ENCODE measurements around the gene CCDC136.

The CCDC136 gene

DNA sequence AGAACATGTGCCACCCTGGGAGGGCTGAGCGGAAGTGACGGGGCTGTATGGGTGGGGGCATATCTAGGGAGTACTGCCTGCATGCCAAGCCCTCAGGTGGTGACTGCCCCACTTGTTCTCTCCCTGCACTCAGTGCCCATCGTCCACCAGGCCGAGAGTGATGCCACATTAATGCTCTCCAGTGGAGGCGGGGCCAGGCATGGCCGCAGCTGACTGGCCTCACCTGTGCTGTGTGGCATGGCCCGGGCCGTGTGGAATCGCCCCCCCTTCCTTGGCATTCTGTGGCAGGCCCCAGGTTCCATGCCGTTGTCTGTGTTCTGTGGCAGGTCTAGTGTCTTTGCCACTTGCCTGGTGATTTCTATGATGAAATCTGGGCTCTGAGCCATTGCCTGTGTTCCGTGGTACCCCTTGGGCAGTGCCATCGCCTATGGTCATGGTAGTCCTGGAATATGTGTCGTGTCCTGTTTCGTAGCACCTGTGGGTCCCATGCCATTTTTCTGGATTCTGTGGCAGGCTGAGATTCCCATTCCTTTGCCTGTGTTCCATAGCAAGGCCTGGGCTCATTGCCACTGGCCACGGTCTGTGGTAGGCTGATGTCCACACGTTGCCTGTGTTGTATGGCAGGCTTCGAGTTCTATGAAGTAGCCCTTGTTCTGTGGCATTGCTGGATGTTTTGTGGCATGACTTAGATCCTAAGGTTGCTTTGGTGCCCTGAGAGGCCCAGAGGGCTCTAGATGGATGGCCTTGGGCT is 47.4 kb downstream of the CCDC136 start:
- H3K36me3 ChIP-seq (ENCODE audit: control insufficient read depth in 2 of 2, insufficient read depth in 2 of 2, low read length in 2 of 2), result peaks cover 0 to 3% of the 10 kb centered on the region in 2 donors
- H3K9me3 ChIP-seq (ENCODE audit: control insufficient read depth in 2 of 2, low read length in 2 of 2), result no peaks in the 10 kb centered on the region
- no peak overlapping the region for H3K27ac ChIP-seq (ENCODE audit: low read depth in 2 of 2, low read length in 2 of 2)
- H3K4me1 ChIP-seq (ENCODE audit: control insufficient read depth in 2 of 2, insufficient read depth in 2 of 2, low read length in 2 of 2), result peaks cover 3 to 4% of the 10 kb centered on the region in 2 donors
- H3K4me3 ChIP-seq (ENCODE audit: low read length in 2 of 2), result no peak overlapping the region
- H3K9ac ChIP-seq (ENCODE audit: low read depth in 1 of 2, low read length in 2 of 2), result no peak overlapping the region
- H3K27me3 ChIP-seq (ENCODE audit: control insufficient read depth in 2 of 2, insufficient read depth in 2 of 2, low read length in 2 of 2), result no peaks in the 10 kb centered on the region

DNA sequence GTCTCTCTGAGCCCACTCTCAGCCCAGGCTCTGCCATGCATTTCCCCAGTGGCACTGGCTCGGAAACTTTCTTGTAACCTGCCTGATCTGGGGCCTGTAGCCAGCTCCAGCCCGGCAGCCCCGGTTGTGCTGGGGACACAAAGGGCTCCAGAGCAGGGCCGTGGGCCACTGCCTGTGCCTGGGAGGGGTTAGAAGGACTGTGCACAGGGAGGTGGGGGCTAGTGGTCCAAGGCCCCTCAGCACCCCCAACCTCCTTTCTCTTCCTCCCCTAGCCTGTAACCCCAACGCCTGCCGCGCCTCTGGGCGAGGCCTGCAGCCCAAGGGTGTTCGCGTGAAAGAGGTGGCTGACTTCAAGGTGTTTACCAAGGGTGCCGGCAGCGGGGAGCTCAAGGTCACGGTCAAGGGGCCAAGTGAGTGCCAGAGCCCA is 48.0 kb downstream of the CCDC136 start:
- Histone ChIP-seq H3K9me3 (ENCODE audit: control insufficient read depth in 2 of 2, low read length in 2 of 2) (no peaks in the 10 kb centered on the region), H3K27me3 (ENCODE audit: control insufficient read depth in 2 of 2, insufficient read depth in 2 of 2, low read length in 2 of 2) (no peaks in the 10 kb centered on the region), H3K4me3 (ENCODE audit: low read length in 2 of 2) (no peak overlapping the region), H3K9ac (ENCODE audit: low read depth in 1 of 2, low read length in 2 of 2) (peak overlapping the region in 1 of 2 donors; percentile 12), H3K4me1 (ENCODE audit: control insufficient read depth in 2 of 2, insufficient read depth in 2 of 2, low read length in 2 of 2) (peaks cover 3 to 4% of the 10 kb centered on the region in 2 donors), H3K27ac (ENCODE audit: low read depth in 2 of 2, low read length in 2 of 2) (no peak overlapping the region), H3K36me3 (ENCODE audit: control insufficient read depth in 2 of 2, insufficient read depth in 2 of 2, low read length in 2 of 2) (peaks cover 0 to 3% of the 10 kb centered on the region in 2 donors)

DNA sequence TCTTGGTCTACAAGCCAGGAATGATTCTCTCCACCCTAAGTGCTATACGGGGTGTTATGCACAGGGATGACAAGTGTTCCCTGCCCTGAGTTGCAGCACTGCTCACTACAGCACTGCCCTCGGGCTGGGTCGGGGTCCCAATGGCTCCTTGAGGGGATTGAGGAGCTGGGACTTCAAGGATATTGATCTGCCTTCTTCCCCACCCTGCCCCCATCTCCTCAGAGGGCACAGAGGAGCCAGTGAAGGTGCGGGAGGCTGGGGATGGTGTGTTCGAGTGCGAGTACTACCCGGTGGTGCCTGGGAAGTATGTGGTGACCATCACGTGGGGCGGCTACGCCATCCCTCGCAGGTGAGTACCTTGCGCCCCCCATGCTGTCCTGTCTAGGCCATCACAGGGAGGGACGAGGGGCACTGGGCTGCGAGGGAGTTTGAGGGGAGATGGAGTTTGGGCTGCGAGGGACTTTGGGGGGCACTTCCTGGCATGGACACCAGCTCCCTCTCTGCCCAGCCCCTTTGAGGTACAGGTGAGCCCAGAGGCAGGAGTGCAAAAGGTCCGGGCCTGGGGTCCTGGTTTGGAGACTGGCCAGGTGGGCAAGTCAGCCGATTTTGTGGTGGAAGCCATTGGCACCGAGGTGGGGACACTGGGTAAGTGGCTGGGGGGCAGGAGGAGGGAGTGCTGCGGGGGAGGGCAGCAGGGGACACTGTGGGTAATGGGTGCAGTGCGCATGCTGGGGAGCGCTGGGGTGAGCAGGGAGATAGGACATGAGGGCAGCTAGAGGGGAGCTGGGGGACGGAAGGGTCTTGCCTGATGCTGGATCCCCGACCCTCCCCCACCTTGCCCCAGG is 48.8 kb downstream of the CCDC136 start:
- H3K9me3 ChIP-seq (ENCODE audit: control insufficient read depth in 2 of 2, low read length in 2 of 2), result no peaks in the 10 kb centered on the region
- H3K36me3 ChIP-seq (ENCODE audit: control insufficient read depth in 2 of 2, insufficient read depth in 2 of 2, low read length in 2 of 2), result peaks cover 0 to 3% of the 10 kb centered on the region in 2 donors
- H3K4me3 ChIP-seq (ENCODE audit: low read length in 2 of 2), result no peak overlapping the region
- no peak overlapping the region for H3K27ac ChIP-seq (ENCODE audit: low read depth in 2 of 2, low read length in 2 of 2)
- peaks cover 3 to 4% of the 10 kb centered on the region in 2 donors for H3K4me1 ChIP-seq (ENCODE audit: control insufficient read depth in 2 of 2, insufficient read depth in 2 of 2, low read length in 2 of 2)
- no peaks in the 10 kb centered on the region for H3K27me3 ChIP-seq (ENCODE audit: control insufficient read depth in 2 of 2, insufficient read depth in 2 of 2, low read length in 2 of 2)
- H3K9ac ChIP-seq (ENCODE audit: low read depth in 1 of 2, low read length in 2 of 2), result peak overlapping the region in 1 of 2 donors; percentile 12

DNA sequence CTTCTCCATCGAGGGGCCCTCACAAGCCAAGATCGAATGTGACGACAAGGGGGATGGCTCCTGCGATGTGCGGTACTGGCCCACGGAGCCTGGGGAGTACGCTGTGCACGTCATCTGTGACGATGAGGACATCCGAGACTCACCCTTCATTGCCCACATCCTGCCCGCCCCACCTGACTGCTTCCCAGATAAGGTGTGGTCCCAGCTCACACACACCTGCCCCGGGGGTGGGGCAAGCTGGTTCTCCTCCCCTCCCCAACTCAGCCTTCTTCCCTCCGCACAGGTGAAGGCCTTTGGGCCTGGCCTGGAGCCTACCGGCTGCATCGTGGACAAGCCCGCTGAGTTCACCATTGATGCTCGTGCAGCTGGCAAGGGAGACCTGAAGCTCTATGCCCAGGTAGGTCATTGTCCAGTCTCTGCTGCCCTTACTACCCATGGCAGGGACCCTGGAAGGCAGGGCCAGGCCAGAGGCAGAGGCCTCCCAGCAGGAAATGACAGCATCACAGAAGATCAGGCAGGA is 49.5 kb downstream of the CCDC136 start:
- Histone ChIP-seq H3K4me3 (ENCODE audit: low read length in 2 of 2) (no peak overlapping the region), H3K36me3 (ENCODE audit: control insufficient read depth in 2 of 2, insufficient read depth in 2 of 2, low read length in 2 of 2) (peaks cover 0 to 3% of the 10 kb centered on the region in 2 donors), H3K9ac (ENCODE audit: low read depth in 1 of 2, low read length in 2 of 2) (no peak overlapping the region), H3K27me3 (ENCODE audit: control insufficient read depth in 2 of 2, insufficient read depth in 2 of 2, low read length in 2 of 2) (no peaks in the 10 kb centered on the region), H3K27ac (ENCODE audit: low read depth in 2 of 2, low read length in 2 of 2) (no peak overlapping the region), H3K9me3 (ENCODE audit: control insufficient read depth in 2 of 2, low read length in 2 of 2) (no peaks in the 10 kb centered on the region), H3K4me1 (ENCODE audit: control insufficient read depth in 2 of 2, insufficient read depth in 2 of 2, low read length in 2 of 2) (peaks cover 3 to 4% of the 10 kb centered on the region in 2 donors)

DNA sequence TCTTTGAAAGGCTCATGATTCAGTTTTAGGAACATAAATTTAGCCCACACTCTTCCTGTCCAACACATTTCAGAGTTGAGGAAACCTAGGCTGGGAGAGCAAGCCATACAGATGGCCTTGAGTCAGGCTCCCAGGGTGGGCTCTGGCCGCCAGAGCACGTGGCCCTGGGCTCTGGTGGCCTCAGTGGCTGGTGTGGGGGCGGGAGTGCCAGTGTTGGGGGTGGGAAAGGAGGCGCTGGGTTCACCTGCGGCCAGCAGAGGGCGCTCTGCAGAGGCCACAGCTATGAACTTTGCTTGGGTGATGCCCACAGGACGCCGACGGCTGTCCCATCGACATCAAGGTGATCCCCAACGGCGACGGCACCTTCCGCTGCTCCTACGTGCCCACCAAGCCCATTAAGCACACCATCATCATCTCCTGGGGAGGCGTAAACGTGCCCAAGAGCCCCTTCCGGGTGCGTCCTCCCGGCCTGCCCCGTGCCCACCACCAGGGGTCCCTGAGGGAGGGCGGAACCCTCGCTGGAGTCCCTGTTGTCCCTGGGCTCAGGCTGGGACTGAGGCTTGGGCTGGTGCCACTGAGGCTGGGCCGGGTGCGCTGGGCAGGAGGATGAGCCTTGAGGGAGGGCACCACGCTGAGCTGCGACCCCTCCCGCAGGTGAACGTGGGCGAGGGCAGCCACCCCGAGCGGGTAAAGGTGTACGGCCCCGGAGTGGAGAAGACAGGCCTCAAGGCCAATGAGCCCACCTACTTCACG is 50.3 kb downstream of the CCDC136 start:
- no peak overlapping the region for H3K9ac ChIP-seq (ENCODE audit: low read depth in 1 of 2, low read length in 2 of 2)
- peaks cover 0 to 3% of the 10 kb centered on the region in 2 donors for H3K36me3 ChIP-seq (ENCODE audit: control insufficient read depth in 2 of 2, insufficient read depth in 2 of 2, low read length in 2 of 2)
- no peak overlapping the region for H3K27ac ChIP-seq (ENCODE audit: low read depth in 2 of 2, low read length in 2 of 2)

DNA sequence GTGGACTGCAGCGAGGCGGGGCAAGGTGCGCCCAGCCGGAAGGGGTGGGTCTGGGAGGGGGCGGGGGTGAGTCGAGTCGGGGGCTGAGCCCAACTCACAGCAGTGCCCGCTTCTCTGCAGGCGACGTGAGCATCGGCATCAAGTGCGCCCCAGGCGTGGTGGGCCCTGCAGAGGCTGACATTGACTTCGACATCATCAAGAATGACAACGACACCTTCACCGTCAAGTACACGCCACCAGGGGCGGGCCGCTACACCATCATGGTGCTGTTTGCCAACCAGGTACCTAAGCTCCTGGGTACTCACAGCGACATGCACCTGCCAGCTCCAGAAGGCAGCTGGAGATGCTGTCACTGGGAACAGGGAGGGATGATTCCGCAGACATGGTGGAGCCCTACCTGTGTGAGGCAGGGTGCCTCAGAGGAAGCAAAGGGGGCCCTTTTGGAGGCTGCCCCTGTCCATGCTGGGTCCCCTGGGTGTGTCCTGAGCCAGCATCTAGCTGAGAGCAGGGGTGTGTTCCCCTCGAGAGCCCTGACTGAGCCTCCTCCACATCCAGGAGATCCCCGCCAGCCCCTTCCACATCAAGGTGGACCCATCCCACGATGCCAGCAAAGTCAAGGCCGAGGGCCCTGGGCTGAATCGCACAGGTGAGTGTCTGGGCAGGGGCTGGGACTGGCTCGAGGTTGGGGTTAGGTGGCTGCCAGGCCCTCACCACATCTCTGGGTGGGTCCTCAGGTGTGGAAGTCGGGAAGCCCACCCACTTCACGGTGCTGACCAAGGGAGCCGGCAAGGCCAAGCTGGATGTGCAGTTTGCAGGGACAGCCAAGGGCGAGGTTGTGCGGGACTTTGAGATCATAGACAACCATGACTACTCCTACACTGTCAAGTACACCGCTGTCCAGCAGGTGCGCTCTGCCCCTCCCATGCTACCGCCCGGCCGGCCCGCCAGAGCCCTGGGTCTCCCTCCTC is 51.2 kb downstream of the CCDC136 start:
- H3K27me3 ChIP-seq (ENCODE audit: control insufficient read depth in 2 of 2, insufficient read depth in 2 of 2, low read length in 2 of 2), result no peaks in the 10 kb centered on the region
- no peak overlapping the region for H3K27ac ChIP-seq (ENCODE audit: low read depth in 2 of 2, low read length in 2 of 2)
- H3K4me3 ChIP-seq (ENCODE audit: low read length in 2 of 2), result no peak overlapping the region
- no peak overlapping the region for H3K9ac ChIP-seq (ENCODE audit: low read depth in 1 of 2, low read length in 2 of 2)
- peaks cover 3 to 4% of the 10 kb centered on the region in 2 donors for H3K4me1 ChIP-seq (ENCODE audit: control insufficient read depth in 2 of 2, insufficient read depth in 2 of 2, low read length in 2 of 2)
- no peaks in the 10 kb centered on the region for H3K9me3 ChIP-seq (ENCODE audit: control insufficient read depth in 2 of 2, low read length in 2 of 2)
- H3K36me3 ChIP-seq (ENCODE audit: control insufficient read depth in 2 of 2, insufficient read depth in 2 of 2, low read length in 2 of 2), result peaks cover 0 to 2% of the 10 kb centered on the region in 2 donors

More for the DNA sequence above, 50.3 kb downstream of the CCDC136 start:
- no peaks in the 10 kb centered on the region for H3K27me3 ChIP-seq (ENCODE audit: control insufficient read depth in 2 of 2, insufficient read depth in 2 of 2, low read length in 2 of 2)
- no peak overlapping the region for H3K4me3 ChIP-seq (ENCODE audit: low read length in 2 of 2)
- no peaks in the 10 kb centered on the region for H3K9me3 ChIP-seq (ENCODE audit: control insufficient read depth in 2 of 2, low read length in 2 of 2)
- H3K4me1 ChIP-seq (ENCODE audit: control insufficient read depth in 2 of 2, insufficient read depth in 2 of 2, low read length in 2 of 2), result peaks cover 3 to 4% of the 10 kb centered on the region in 2 donors

DNA sequence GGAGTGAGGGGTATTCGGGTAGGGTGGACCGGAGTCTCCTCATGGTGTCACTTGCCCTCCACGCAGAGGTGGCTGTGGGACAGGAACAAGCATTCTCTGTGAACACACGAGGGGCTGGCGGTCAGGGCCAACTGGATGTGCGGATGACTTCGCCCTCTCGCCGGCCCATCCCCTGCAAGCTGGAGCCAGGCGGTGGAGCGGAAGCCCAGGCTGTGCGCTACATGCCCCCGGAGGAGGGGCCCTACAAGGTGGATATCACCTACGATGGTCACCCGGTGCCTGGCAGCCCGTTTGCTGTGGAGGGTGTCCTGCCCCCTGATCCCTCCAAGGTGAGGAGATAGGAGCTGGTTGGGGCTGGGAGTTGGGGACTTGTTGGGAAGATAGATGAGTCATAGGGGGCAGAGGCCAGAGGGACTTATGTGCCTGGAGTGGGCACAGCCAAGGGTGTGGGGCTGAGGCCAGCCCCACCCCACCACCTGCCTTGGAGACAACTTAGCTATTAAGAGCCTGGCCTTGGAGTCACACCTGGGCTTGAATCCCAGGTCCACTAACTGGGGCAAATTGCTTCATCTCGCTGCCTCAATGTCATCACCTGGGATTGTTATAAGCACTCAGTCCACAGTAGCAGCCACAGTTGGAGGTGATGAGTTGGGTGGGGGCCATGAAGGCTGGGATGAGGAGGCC is 52.3 kb downstream of the CCDC136 start:
- Histone ChIP-seq H3K9me3 (ENCODE audit: control insufficient read depth in 2 of 2, low read length in 2 of 2) (no peaks in the 10 kb centered on the region), H3K27ac (ENCODE audit: low read depth in 2 of 2, low read length in 2 of 2) (no peak overlapping the region), H3K27me3 (ENCODE audit: control insufficient read depth in 2 of 2, insufficient read depth in 2 of 2, low read length in 2 of 2) (no peaks in the 10 kb centered on the region), H3K4me3 (ENCODE audit: low read length in 2 of 2) (no peak overlapping the region), H3K9ac (ENCODE audit: low read depth in 1 of 2, low read length in 2 of 2) (no peak overlapping the region), H3K36me3 (ENCODE audit: control insufficient read depth in 2 of 2, insufficient read depth in 2 of 2, low read length in 2 of 2) (no peaks in the 10 kb centered on the region), H3K4me1 (ENCODE audit: control insufficient read depth in 2 of 2, insufficient read depth in 2 of 2, low read length in 2 of 2) (peaks cover 3 to 4% of the 10 kb centered on the region in 2 donors)

DNA sequence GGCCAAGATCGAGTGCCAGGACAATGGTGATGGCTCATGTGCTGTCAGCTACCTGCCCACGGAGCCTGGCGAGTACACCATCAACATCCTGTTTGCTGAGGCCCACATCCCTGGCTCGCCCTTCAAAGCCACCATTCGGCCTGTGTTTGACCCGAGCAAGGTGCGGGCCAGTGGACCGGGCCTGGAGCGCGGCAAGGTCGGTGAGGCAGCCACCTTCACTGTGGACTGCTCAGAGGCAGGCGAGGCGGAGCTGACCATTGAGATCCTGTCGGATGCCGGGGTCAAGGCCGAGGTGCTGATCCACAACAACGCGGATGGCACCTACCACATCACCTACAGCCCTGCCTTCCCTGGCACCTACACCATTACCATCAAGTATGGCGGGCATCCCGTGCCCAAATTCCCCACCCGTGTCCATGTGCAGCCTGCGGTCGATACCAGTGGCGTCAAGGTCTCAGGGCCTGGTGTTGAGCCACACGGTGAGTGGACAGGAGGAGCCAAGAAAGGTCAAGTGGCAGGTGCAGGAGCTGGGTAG is 53.1 kb downstream of the CCDC136 start:
- Histone ChIP-seq H3K4me3 (ENCODE audit: low read length in 2 of 2) (no peak overlapping the region), H3K27me3 (ENCODE audit: control insufficient read depth in 2 of 2, insufficient read depth in 2 of 2, low read length in 2 of 2) (no peaks in the 10 kb centered on the region), H3K4me1 (ENCODE audit: control insufficient read depth in 2 of 2, insufficient read depth in 2 of 2, low read length in 2 of 2) (peaks cover 3 to 4% of the 10 kb centered on the region in 2 donors), H3K9ac (ENCODE audit: low read depth in 1 of 2, low read length in 2 of 2) (no peak overlapping the region), H3K27ac (ENCODE audit: low read depth in 2 of 2, low read length in 2 of 2) (no peak overlapping the region), H3K36me3 (ENCODE audit: control insufficient read depth in 2 of 2, insufficient read depth in 2 of 2, low read length in 2 of 2) (no peaks in the 10 kb centered on the region), H3K9me3 (ENCODE audit: control insufficient read depth in 2 of 2, low read length in 2 of 2) (no peaks in the 10 kb centered on the region)

Measured in mucosa of rectum (tissue), 2 donors.